ENCODE measurements around the gene FBH1. TPM values are rescaled to one million over a fixed set of nuclear protein-coding genes. Genes with fewer than 3 reads are reported as not detected.
A peak's percentile ranks its signal among the peaks of the same experiment; 100 is the strongest.

FBH1 gene
- total and polyA plus RNA-seq, 9 of the 15 experiments (the other 6 are each of a cell fraction or from before 2014, with no cell fraction given) = 13.4 to 108 (median 77.8) TPM

- TF ChIP-seq MAFK (IDR thresholded peaks at IDR 0.05; ENCODE audit: low read length) = no peak
- TF ChIP-seq ZFX (CRISPR knock-in tag; IDR thresholded peaks at IDR 0.05) = peak; percentile 59; the same call in 1 of the 2 replicates
- peak; percentile 39 to 63; a peak in 2 of 4 replicates for TF ChIP-seq KDM1A (IDR thresholded peaks at IDR 0.05)
- no peak for TF ChIP-seq DIDO1 (tag; IDR thresholded peaks at IDR 0.05; ENCODE audit: low read depth)
- TF ChIP-seq ARID1B (IDR thresholded peaks at IDR 0.05) = peak; percentile 84
- no peak for TF ChIP-seq PCBP1 (IDR thresholded peaks at IDR 0.05; ENCODE audit: low read depth, low read length, poor library complexity, severe bottlenecking)
- no peak for TF ChIP-seq CC2D1A (IDR thresholded peaks at IDR 0.05)
- no peak for TF ChIP-seq BRCA1 (IDR thresholded peaks at IDR 0.05)
- no peak for TF ChIP-seq BRCA1 (CRISPR knock-in tag; IDR thresholded peaks at IDR 0.05)
- TF ChIP-seq ZNF354B (CRISPR knock-in tag; IDR thresholded peaks at IDR 0.05) = no peak
- TF ChIP-seq RBM17 (IDR thresholded peaks at IDR 0.05; ENCODE audit: borderline replicate concordance, low read depth, low read length) = no peak
- 0 out of 2 replicates have a peak, but pooled peaks have one; percentile 47 for TF ChIP-seq TARDBP (IDR thresholded peaks at IDR 0.05)
- TF ChIP-seq SMAD2 (IDR thresholded peaks at IDR 0.05; ENCODE audit: low read depth, low read length) = no peak
- no peak for TF ChIP-seq MCM5 (IDR thresholded peaks at IDR 0.05; ENCODE audit: low read depth)
- TF ChIP-seq TBP (optimal IDR thresholded peaks at IDR 0.05; ENCODE audit: low read depth, low read length) = no peak
- TF ChIP-seq CREB1 (IDR thresholded peaks at IDR 0.05) = peak; percentile 7; the same call in 1 of the 2 replicates
- no peak for TF ChIP-seq CREB1 (CRISPR knock-in tag; IDR thresholded peaks at IDR 0.05)
- peak; percentile 35 for TF ChIP-seq CBFA2T3 (IDR thresholded peaks at IDR 0.05)
- peak; percentile 35; the same call in 1 of the 2 replicates for TF ChIP-seq L3MBTL2 (IDR thresholded peaks at IDR 0.05)
- TF ChIP-seq ZMIZ1 (IDR thresholded peaks at IDR 0.05; ENCODE audit: low read depth in 2 of 2, low read length in 2 of 2) = no peak
- TF ChIP-seq AFF1 (IDR thresholded peaks at IDR 0.05; ENCODE audit: low read depth in 1 of 2, partially characterized antibody in 2 of 2) = peak; percentile 32 to 46
- peak; percentile 75 for TF ChIP-seq GATAD2B (IDR thresholded peaks at IDR 0.05; ENCODE audit: borderline replicate concordance)
- 0 out of 4 replicates have a peak, but pooled peaks of 1 of the 2 experiments have one; percentile 31 for TF ChIP-seq HDAC1 (IDR thresholded peaks at IDR 0.05)
- no peak for TF ChIP-seq IFI16 (CRISPR knock-in tag; IDR thresholded peaks at IDR 0.05)
- TF ChIP-seq CBX5 (IDR thresholded peaks at IDR 0.05; ENCODE audit: borderline replicate concordance, low read depth) = 0 out of 2 replicates have a peak, but pooled peaks have one; percentile 11
- no peak for TF ChIP-seq ZNF41 (CRISPR knock-in tag; conservative IDR thresholded peaks at IDR 0.05)
These were observed 81.3 kb downstream of the FBH1 start (continued) for GRCh38 chr10:5971315-5971832.

All from K562 (cell line).